Fibroblast of peridontal ligament (primary cell): Measurements from ENCODE around the gene DTX1.
A peak's percentile ranks its signal among the peaks of the same experiment; 100 is the strongest.
"Not testable (repeated sequence)": the region's sequence is repeated elsewhere in the genome, so short reads cannot be mapped to it uniquely, and the experiment has no call there.

Source experiments
- DNase-seq: peaks from one replicate; pipeline ENCODE4 v3.0.0-alpha.2; 2010; ENCODE audit errors: extremely low read depth

DTX1 gene

GRCh38 chr12:113136990-113137511 lies 80.5 kb downstream of the DTX1 start:
- DNase-seq: no peak

- no peak for DNase-seq
Observed at GRCh38 chr12:113137861-113138783, 81.6 kb downstream of the DTX1 start.

GRCh38 chr12:113138826-113139225 lies 82.3 kb downstream of the DTX1 start:
- no peak for DNase-seq

- no peak for DNase-seq
Observed at GRCh38 chr12:113140706-113141105, 84.2 kb downstream of the DTX1 start.

GRCh38 chr12:113141716-113142115 lies 85.2 kb downstream of the DTX1 start:
- not testable (repeated sequence) for DNase-seq

- DNase-seq: no peak
Observed at GRCh38 chr12:113142173-113142885, 85.8 kb downstream of the DTX1 start.

- DNase-seq: no peak
Observed at GRCh38 chr12:113142886-113143332, 86.4 kb downstream of the DTX1 start.

GRCh38 chr12:113143959-113144358 lies 87.4 kb downstream of the DTX1 start:
- DNase-seq: no peak

- DNase-seq: no peak
Observed at GRCh38 chr12:113144806-113145205, 88.3 kb downstream of the DTX1 start.

GRCh38 chr12:113145720-113146551 lies 89.4 kb downstream of the DTX1 start:
- DNase-seq: peak; percentile 52

GRCh38 chr12:113146999-113147398 lies 90.5 kb downstream of the DTX1 start:
- DNase-seq: no peak
